ENCODE results near the gene U2SURP.

The U2SURP gene

DNA sequence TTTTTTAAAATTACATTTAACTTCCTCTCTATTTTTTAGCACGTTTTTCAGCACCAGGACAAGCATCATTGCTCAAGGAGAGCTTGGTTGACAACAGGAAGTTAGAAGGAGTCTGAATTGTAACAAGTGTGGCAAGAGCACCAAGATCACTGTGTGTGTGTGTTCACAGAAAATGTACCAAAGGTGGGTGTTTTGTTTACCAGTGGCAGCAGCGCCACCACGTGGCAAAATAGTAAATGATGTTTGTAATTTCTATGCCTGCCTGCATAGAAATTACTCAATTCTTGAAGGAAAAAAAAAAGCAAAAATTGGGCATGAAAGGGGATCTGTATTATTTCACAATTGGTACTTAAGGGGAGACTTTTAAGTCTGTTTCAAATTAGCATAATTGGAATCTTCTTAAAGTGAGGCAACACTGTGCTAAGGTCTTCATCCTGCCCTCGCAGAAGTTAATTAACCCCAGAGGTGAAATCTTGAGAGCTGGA is 7.4 kb upstream of the U2SURP start:
- H3K27ac ChIP-seq (ENCODE audit: low read depth, low read length) = no peak overlapping the region
- no peak overlapping the region for H3K9ac ChIP-seq (ENCODE audit: low read depth, low read length)

DNA sequence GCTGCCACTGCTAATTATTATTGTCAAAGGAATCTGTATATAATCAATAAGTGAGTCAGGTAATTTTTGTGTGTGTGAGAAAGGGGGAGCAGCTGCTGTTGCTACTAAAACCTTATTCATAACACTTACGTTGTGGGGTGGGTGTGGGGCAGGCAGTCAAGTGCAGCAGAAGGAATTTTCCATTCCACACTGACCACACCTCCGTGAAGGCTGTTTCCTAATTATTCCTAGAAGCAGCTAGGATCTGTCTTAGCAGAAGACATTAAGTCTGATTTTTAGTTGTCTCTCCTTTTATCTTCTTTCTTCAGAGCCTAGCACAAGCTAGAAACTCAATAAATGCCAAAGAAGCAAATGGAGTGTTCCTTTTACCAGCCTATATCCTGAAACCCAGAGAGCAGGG is 4.0 kb upstream of the U2SURP start:
- Histone ChIP-seq H3K27ac (ENCODE audit: low read depth, low read length) (no peak overlapping the region), H3K36me3 (ENCODE audit: control insufficient read depth, insufficient read depth, low read length) (no peaks in the 10 kb centered on the region), H3K9ac (ENCODE audit: low read depth, low read length) (no peak overlapping the region), H3K4me1 (ENCODE audit: control insufficient read depth, insufficient read depth, low read length) (peaks cover 4% of the 10 kb centered on the region; the same call in 1 of the 2 replicates), H3K27me3 (ENCODE audit: control insufficient read depth, insufficient read depth, low read length) (no peaks in the 10 kb centered on the region), H3K4me3 (ENCODE audit: low read depth, low read length) (no peak overlapping the region), H3K9me3 (ENCODE audit: control insufficient read depth, insufficient read depth, low read length) (no peaks in the 10 kb centered on the region)

More for the DNA sequence above, 7.4 kb upstream of the U2SURP start:
- Histone ChIP-seq H3K4me1 (ENCODE audit: control insufficient read depth, insufficient read depth, low read length) (no peaks in the 10 kb centered on the region), H3K36me3 (ENCODE audit: control insufficient read depth, insufficient read depth, low read length) (no peaks in the 10 kb centered on the region), H3K4me3 (ENCODE audit: low read depth, low read length) (no peak overlapping the region), H3K27me3 (ENCODE audit: control insufficient read depth, insufficient read depth, low read length) (no peaks in the 10 kb centered on the region), H3K9me3 (ENCODE audit: control insufficient read depth, insufficient read depth, low read length) (no peaks in the 10 kb centered on the region)

DNA sequence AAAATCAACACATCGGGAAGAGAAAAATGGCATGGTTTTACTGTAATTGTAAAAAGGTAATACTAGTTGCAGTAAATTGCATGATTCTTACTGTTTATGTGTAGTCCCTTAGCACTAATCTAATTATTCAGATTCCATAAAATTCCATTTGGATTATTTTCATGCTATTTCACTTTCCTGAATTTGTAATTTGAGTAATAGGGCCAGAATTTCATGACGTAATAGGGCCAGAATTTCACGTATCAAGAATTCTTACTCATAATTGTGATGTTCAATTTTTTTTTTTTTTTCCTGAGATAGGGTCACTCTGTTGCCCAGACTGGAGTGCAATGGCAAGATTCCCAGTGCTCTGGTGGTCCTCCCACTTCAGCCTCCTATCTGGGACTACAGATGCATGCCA is 2.9 kb upstream of the U2SURP start:
- Histone ChIP-seq H3K9me3 (ENCODE audit: control insufficient read depth, insufficient read depth, low read length) (no peaks in the 10 kb centered on the region), H3K9ac (ENCODE audit: low read depth, low read length) (no peak overlapping the region), H3K4me1 (ENCODE audit: control insufficient read depth, insufficient read depth, low read length) (peaks cover 8% of the 10 kb centered on the region; the same call in 1 of the 2 replicates), H3K27ac (ENCODE audit: low read depth, low read length) (no peak overlapping the region), H3K4me3 (ENCODE audit: low read depth, low read length) (no peak overlapping the region), H3K36me3 (ENCODE audit: control insufficient read depth, insufficient read depth, low read length) (no peaks in the 10 kb centered on the region), H3K27me3 (ENCODE audit: control insufficient read depth, insufficient read depth, low read length) (no peaks in the 10 kb centered on the region)

DNA sequence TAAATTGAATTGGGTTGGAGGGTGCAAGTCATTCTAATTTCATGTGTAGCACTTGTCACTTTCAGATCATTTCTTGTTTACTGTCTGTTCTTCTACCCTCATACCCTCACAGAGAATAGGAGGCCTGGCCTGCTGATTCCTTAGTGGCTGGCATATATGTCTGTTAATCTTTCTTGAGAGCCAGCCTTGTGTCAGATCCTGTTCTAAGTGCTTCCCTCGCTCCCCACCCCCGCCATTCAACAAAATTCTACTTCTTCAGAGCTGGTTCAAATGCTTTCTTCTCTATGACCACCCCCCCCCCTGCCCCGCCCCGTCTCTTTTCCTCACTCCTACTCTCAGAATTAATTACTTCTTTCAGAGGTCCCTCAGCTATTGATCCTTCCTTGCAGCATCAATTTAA is 1.5 kb upstream of the U2SURP start:
- H3K4me3 ChIP-seq (ENCODE audit: low read depth, low read length) = peak overlapping the region; percentile 96

DNA sequence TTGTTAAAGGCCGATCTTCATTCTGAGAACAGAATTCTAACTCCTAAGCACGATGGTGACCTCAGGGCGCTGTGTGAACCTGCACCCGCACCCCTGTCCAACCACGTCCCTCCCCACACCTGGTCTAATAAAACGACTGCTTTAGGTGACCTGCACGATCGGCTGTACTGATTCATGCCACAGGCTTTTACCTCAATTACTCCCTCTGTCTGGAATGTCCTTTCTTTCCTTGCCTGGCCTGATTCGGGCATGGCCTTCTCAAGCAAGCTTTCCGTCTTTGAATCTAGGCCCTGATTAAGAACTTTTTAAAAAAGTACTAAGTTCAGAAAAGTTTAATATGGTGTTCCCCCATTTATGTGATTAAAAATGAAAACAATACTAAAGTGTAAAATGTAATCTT is 842 bp upstream of the U2SURP start:
- Histone ChIP-seq H3K4me1 (ENCODE audit: control insufficient read depth, insufficient read depth, low read length) (peaks cover 14% of the 10 kb centered on the region), H3K27me3 (ENCODE audit: control insufficient read depth, insufficient read depth, low read length) (no peaks in the 10 kb centered on the region), H3K4me3 (ENCODE audit: low read depth, low read length) (peak overlapping the region; percentile 96), H3K9ac (ENCODE audit: low read depth, low read length) (peak overlapping the region; percentile 97), H3K9me3 (ENCODE audit: control insufficient read depth, insufficient read depth, low read length) (no peaks in the 10 kb centered on the region), H3K36me3 (ENCODE audit: control insufficient read depth, insufficient read depth, low read length) (no peaks in the 10 kb centered on the region), H3K27ac (ENCODE audit: low read depth, low read length) (peak overlapping the region; percentile 97)

More for the DNA sequence above, 1.5 kb upstream of the U2SURP start:
- Histone ChIP-seq H3K27ac (ENCODE audit: low read depth, low read length) (peak overlapping the region; percentile 97), H3K9me3 (ENCODE audit: control insufficient read depth, insufficient read depth, low read length) (no peaks in the 10 kb centered on the region), H3K36me3 (ENCODE audit: control insufficient read depth, insufficient read depth, low read length) (no peaks in the 10 kb centered on the region), H3K4me1 (ENCODE audit: control insufficient read depth, insufficient read depth, low read length) (peaks cover 14% of the 10 kb centered on the region), H3K9ac (ENCODE audit: low read depth, low read length) (no peak overlapping the region), H3K27me3 (ENCODE audit: control insufficient read depth, insufficient read depth, low read length) (no peaks in the 10 kb centered on the region)

DNA sequence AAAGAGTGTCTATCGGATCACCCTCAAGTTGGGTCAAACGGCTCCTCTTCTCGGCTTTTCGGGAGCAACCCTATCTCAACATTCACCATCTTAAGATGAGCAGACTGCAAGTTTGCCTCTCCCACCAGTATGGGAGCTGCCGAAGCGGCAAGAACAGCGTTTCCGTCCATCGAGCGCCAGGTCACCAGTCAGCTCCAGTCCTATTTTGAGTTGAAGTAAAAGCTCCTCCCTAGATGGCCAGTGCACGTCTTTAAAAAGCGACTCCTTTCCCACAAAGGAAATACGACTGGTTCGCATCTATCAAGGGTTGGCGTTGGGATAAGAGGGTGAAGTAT is 369 bp upstream of the U2SURP start:
- H3K9me3 ChIP-seq (ENCODE audit: control insufficient read depth, insufficient read depth, low read length) = no peaks in the 10 kb centered on the region
- peak overlapping the region; percentile 96 for H3K4me3 ChIP-seq (ENCODE audit: low read depth, low read length)
- no peaks in the 10 kb centered on the region for H3K36me3 ChIP-seq (ENCODE audit: control insufficient read depth, insufficient read depth, low read length)
- peak overlapping the region; percentile 97 for H3K27ac ChIP-seq (ENCODE audit: low read depth, low read length)
- no peaks in the 10 kb centered on the region for H3K27me3 ChIP-seq (ENCODE audit: control insufficient read depth, insufficient read depth, low read length)
- H3K9ac ChIP-seq (ENCODE audit: low read depth, low read length) = peak overlapping the region; percentile 97
- peaks cover 14% of the 10 kb centered on the region for H3K4me1 ChIP-seq (ENCODE audit: control insufficient read depth, insufficient read depth, low read length)

DNA sequence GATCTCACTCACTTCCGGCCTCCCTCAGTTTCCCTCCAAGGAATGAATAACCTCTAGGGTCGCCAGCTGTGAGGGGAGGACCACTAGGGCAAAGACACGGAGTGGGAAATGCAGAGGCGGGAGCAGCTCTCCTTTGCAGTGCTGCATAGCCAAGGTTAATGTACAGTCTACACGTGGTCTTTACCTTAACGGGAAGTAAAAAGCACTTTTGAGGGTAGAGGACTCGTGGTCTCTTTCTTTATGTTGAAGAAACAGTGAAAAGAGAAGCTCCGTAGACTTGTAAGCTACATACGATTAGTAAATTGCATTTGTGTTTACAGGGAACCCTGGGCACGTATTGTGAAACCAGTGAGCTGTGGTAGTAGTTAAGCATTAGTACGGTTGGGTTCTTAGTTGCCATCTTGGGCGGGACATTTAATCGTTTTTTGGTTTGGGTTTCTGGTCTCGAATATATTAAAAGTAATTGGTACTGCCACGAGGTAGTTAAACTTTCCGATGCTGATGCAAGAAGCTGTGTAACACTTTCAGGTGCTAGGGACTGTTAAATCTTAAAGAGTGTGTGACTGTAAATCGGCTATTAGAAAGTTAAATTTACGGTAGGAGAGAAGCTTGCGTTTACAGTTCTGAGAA is 828 bp downstream of the U2SURP start:
- Histone ChIP-seq H3K9me3 (ENCODE audit: control insufficient read depth, insufficient read depth, low read length) (no peaks in the 10 kb centered on the region), H3K27me3 (ENCODE audit: control insufficient read depth, insufficient read depth, low read length) (no peaks in the 10 kb centered on the region), H3K4me3 (ENCODE audit: low read depth, low read length) (peak overlapping the region; percentile 96), H3K36me3 (ENCODE audit: control insufficient read depth, insufficient read depth, low read length) (no peaks in the 10 kb centered on the region), H3K4me1 (ENCODE audit: control insufficient read depth, insufficient read depth, low read length) (peaks cover 14% of the 10 kb centered on the region), H3K27ac (ENCODE audit: low read depth, low read length) (peak overlapping the region; percentile 97), H3K9ac (ENCODE audit: low read depth, low read length) (peak overlapping the region; percentile 97)

DNA sequence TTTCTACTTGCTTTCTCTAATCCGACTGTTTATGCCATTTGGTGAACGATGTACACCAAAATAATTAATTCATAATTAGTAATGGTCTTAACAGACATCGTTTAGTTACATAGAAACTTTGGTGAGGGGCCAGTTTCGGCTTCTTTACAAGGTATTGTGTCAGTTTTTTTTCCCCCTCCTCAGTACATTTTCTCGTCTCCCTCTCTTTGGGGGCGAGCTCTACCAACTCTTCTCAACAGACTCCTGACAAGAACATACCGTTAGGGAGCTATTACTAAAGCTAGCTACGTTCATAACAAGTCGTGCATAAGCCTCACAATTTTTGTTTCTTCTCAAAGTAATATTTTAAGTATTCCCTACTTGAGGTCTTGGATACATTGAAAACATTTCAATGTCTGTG is 1.4 kb downstream of the U2SURP start:
- H3K36me3 ChIP-seq (ENCODE audit: control insufficient read depth, insufficient read depth, low read length) = no peaks in the 10 kb centered on the region
- H3K4me3 ChIP-seq (ENCODE audit: low read depth, low read length) = peak overlapping the region; percentile 96
- peak overlapping the region; percentile 97 for H3K27ac ChIP-seq (ENCODE audit: low read depth, low read length)
- no peaks in the 10 kb centered on the region for H3K9me3 ChIP-seq (ENCODE audit: control insufficient read depth, insufficient read depth, low read length)
- peak overlapping the region; percentile 97 for H3K9ac ChIP-seq (ENCODE audit: low read depth, low read length)
- no peaks in the 10 kb centered on the region for H3K27me3 ChIP-seq (ENCODE audit: control insufficient read depth, insufficient read depth, low read length)
- peaks cover 15% of the 10 kb centered on the region for H3K4me1 ChIP-seq (ENCODE audit: control insufficient read depth, insufficient read depth, low read length)

DNA sequence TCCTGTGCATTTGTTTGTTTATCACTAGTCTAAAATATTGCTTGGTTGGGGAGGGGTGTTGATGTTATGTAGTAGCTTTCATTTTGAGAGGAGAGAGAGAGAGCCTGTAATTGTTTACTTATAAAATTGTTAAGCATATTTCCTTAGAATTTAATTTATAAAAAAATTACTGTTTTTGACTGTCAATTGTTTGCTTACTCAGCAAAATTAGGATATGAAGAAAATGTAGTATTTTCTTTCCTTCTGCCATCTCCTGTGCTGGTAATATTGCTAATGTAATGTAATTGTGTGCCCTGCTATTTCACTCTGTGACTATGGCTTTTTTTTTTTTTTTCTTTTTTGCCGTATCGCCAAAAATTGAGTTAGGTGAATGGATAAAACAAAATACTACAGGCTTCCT is 3.5 kb downstream of the U2SURP start:
- peaks cover 20% of the 10 kb centered on the region for H3K4me1 ChIP-seq (ENCODE audit: control insufficient read depth, insufficient read depth, low read length)
- H3K36me3 ChIP-seq (ENCODE audit: control insufficient read depth, insufficient read depth, low read length) = no peaks in the 10 kb centered on the region

DNA sequence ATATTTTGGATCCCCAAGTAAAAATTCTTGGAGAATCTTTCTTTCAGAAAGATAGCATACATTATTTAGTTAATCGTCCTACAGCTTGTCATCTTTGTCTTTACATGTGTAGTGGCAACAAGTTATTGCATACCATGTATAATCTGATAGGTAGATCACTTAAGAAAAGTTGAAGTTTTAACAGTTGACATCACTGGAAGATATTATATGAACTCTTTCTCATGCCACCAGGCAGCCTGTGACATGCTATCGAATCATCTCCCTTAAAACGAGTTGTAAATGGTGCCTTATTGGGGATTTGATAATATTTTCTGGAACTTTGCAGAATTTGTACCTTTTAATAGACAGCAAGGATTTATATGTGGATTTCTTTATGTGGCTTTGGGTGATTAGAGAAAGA is 8.7 kb downstream of the U2SURP start:
- no peak overlapping the region for H3K4me3 ChIP-seq (ENCODE audit: low read depth, low read length)

More for the DNA sequence above, 3.5 kb downstream of the U2SURP start:
- no peak overlapping the region for H3K4me3 ChIP-seq (ENCODE audit: low read depth, low read length)
- H3K27ac ChIP-seq (ENCODE audit: low read depth, low read length) = no peak overlapping the region
- H3K9me3 ChIP-seq (ENCODE audit: control insufficient read depth, insufficient read depth, low read length) = no peaks in the 10 kb centered on the region
- no peaks in the 10 kb centered on the region for H3K27me3 ChIP-seq (ENCODE audit: control insufficient read depth, insufficient read depth, low read length)
- H3K9ac ChIP-seq (ENCODE audit: low read depth, low read length) = no peak overlapping the region

DNA sequence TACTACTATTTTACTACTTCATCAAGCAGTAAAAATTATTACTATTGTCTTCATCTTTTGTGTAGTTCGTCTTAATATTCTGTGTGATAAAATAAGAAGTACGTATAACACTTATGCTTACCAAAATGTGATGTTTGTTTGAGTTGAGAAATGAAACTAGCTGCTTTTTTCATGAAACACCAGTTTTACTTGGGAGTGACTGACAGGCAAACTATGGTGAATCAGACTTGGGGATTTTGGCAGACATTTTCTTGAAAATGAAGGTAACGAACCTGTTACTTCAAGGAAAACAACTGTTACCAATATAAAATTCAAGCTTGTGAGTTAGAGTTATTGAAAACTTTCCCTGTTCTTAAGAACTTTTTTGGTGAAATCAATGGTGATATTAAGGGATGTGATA is 10.3 kb downstream of the U2SURP start:
- Histone ChIP-seq H3K9ac (ENCODE audit: low read depth, low read length) (no peak overlapping the region), H3K4me1 (ENCODE audit: control insufficient read depth, insufficient read depth, low read length) (peaks cover 10% of the 10 kb centered on the region; the same call in 1 of the 2 replicates)

More for the DNA sequence above, 8.7 kb downstream of the U2SURP start:
- peaks cover 10% of the 10 kb centered on the region; the same call in 1 of the 2 replicates for H3K4me1 ChIP-seq (ENCODE audit: control insufficient read depth, insufficient read depth, low read length)
- no peak overlapping the region for H3K9ac ChIP-seq (ENCODE audit: low read depth, low read length)
- no peaks in the 10 kb centered on the region for H3K9me3 ChIP-seq (ENCODE audit: control insufficient read depth, insufficient read depth, low read length)
- peaks cover 38% of the 10 kb centered on the region for H3K36me3 ChIP-seq (ENCODE audit: control insufficient read depth, insufficient read depth, low read length)
- H3K27ac ChIP-seq (ENCODE audit: low read depth, low read length) = no peak overlapping the region
- no peaks in the 10 kb centered on the region for H3K27me3 ChIP-seq (ENCODE audit: control insufficient read depth, insufficient read depth, low read length)

More for the DNA sequence above, 10.3 kb downstream of the U2SURP start:
- H3K27ac ChIP-seq (ENCODE audit: low read depth, low read length) = no peak overlapping the region
- no peaks in the 10 kb centered on the region for H3K27me3 ChIP-seq (ENCODE audit: control insufficient read depth, insufficient read depth, low read length)
- peaks cover 52% of the 10 kb centered on the region for H3K36me3 ChIP-seq (ENCODE audit: control insufficient read depth, insufficient read depth, low read length)
- no peak overlapping the region for H3K4me3 ChIP-seq (ENCODE audit: low read depth, low read length)
- no peaks in the 10 kb centered on the region for H3K9me3 ChIP-seq (ENCODE audit: control insufficient read depth, insufficient read depth, low read length)

Data from HUES48 (cell line).